Caco-2 (cell line): Measurements from ENCODE around the gene CDC14B. TPM values are rescaled to one million over a fixed set of nuclear protein-coding genes. Genes with fewer than 3 reads are reported as not detected.
A peak's percentile ranks its signal among the peaks of the same experiment; 100 is the strongest.

Experiments
- BruUV-seq: library from RNA; stranded (reverse); fragments of 400-500 nt; replicated peaks from 2 replicates; lab custom pipeline; 2021; lab: Mats Ljungman, UMichigan
- CTCF ChIA-PET: fragments of 300-600 bp; sonication (Branson Sonifier 250); formaldehyde crosslinking; loops from one replicate; lab custom pipeline; 2022; ENCODE audit warnings: antibody characterized with exemption; lab: Charles Lee
- POLR2A ChIA-PET: fragments of 300-600 bp; sonication (Branson Sonifier 250); formaldehyde crosslinking; loops from one replicate; lab custom pipeline; 2022; ENCODE audit warnings: antibody characterized with exemption; lab: Charles Lee
- DNase-seq, 2 experiments: peaks; one replicate each; pipeline versions ENCODE4 v3.0.0 to v3.0.0-alpha.2; 2020 to 2022
- H3K27me3 ChIP-seq: replicated peaks from 2 replicates; pipeline ENCODE4 v1.6.0; 2011; ENCODE audit warnings: low read length; ENCODE audit not compliant: control insufficient read depth, insufficient read depth
- H3K36me3 ChIP-seq: 2 replicates; pipeline ENCODE4 v1.5.1; 2011; ENCODE audit warnings: low read length; ENCODE audit not compliant: control insufficient read depth, insufficient read depth
- H3K4me1 ChIP-seq: fragments of 250-450 bp; sonication (Bioruptor Pico); 2 replicates; pipeline ENCODE4 v1.5.1; 2020; ENCODE audit warnings: mild to moderate bottlenecking
- H3K4me3 ChIP-seq: 2 replicates; pipeline ENCODE4 v1.5.1; 2011; ENCODE audit warnings: low read depth, mild to moderate bottlenecking, control low read depth, low read length
- H3K9me3 ChIP-seq: fragments of 250-450 bp; sonication (Bioruptor Pico); 2 replicates; pipeline ENCODE4 v1.5.1; 2020; ENCODE audit warnings: mild to moderate bottlenecking, moderate library complexity
- H3K27ac Mint-ChIP-seq: one replicate; pipeline ENCODE4 v1.8.0; 2022; ENCODE audit warnings: mixed read lengths; ENCODE audit not compliant: unreplicated experiment
- H3K27me3 Mint-ChIP-seq: one replicate; pipeline ENCODE4 v1.8.0; 2022; ENCODE audit warnings: mixed read lengths; ENCODE audit not compliant: insufficient read depth, unreplicated experiment
- H3K36me3 Mint-ChIP-seq: one replicate; pipeline ENCODE4 v1.8.0; 2022; ENCODE audit warnings: mild to moderate bottlenecking, mixed read lengths; ENCODE audit not compliant: insufficient read depth, unreplicated experiment
- H3K4me1 Mint-ChIP-seq: one replicate; pipeline ENCODE4 v1.8.0; 2022; ENCODE audit warnings: low read depth, mixed read lengths; ENCODE audit not compliant: unreplicated experiment
- H3K4me3 Mint-ChIP-seq: one replicate; pipeline ENCODE4 v1.8.0; 2022; ENCODE audit warnings: mild to moderate bottlenecking, moderate library complexity, mixed read lengths; ENCODE audit not compliant: unreplicated experiment
- H3K9me3 Mint-ChIP-seq: one replicate; pipeline ENCODE4 v1.8.0; 2022; ENCODE audit warnings: mixed read lengths; ENCODE audit not compliant: unreplicated experiment
- CTCF ChIP-seq, 2 experiments: fragments of 200-600 bp in 1 of 2; IDR thresholded peaks; 1 replicate in 1 of 2; 2 replicates in 1 of 2; pipeline versions ENCODE4 v1.5.1 to v1.8.0; 2011 to 2022; ENCODE audit warnings: antibody characterized with exemption in 1 of 2, control low read depth in 1 of 2, inconsistent platforms in 1 of 2, low read depth in 1 of 2, low read length in 1 of 2, mild to moderate bottlenecking in 1 of 2, moderate library complexity in 1 of 2; ENCODE audit not compliant: insufficient read depth in 1 of 2, severe bottlenecking in 1 of 2, unreplicated experiment in 1 of 2
- intact Hi-C: fragments of 100-400 bp; cut with micrococcal nuclease; formaldehyde crosslinking; loops from one replicate; pipeline ENCODE4 v1.10.0; 2022; ENCODE audit not compliant: unreplicated experiment
- total RNA-seq: library from RNA; stranded (reverse); gene quantifications from 2 replicates; pipeline ENCODE4 v1.2.3, GENCODE V29; 2022

CDC14B gene
- total RNA-seq, 1 experiment from 2014 or later: 81.4 TPM

DNA sequence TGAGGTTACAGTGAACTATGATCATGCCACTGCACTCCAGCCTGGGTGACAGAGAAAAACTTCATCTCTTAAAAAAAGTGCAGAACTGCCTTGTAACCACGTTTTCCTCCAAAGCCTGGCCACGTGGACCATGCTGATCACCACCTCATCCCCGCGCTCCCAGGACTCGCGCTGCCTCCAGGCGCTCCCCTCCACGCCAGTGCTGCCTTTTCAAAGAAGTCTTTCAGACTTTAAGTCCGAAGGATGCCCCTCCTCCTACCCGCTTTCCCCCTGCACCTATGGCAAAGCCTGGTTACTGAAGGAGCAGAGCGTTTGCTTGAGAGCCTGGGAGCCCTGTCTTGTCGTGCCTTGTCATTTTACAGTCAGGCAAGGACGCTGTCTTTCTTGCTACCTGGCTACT is 125.9 kb downstream of the CDC14B start:
- Histone ChIP-seq H3K4me3 (no peak overlapping the region), H3K9me3 (no peaks in the 10 kb centered on the region), H3K4me1 (peaks cover 18% of the 10 kb centered on the region), H3K36me3 (peaks cover 2% of the 10 kb centered on the region), H3K27me3 (no peaks in the 10 kb centered on the region)
- intact Hi-C loops: no loop called here
- DNase-seq: no peak
- Mint-ChIP-seq H3K36me3 (peaks cover 56% of the 10 kb centered on the region), H3K4me1 (peaks cover 16% of the 10 kb centered on the region), H3K27ac (peak overlapping the region; percentile 24), H3K27me3 (no peaks in the 10 kb centered on the region), H3K4me3 (no peak overlapping the region), H3K9me3 (no peaks in the 10 kb centered on the region)
- ChIA-PET CTCF (no interaction called here), POLR2A (no interaction called here)
- BruUV-seq: no TSS peak
- no peak for TF ChIP-seq CTCF (IDR thresholded peaks at IDR 0.05; ENCODE audit: insufficient read depth in 1 of 2, low read depth in 1 of 2, low read length in 1 of 2, severe bottlenecking in 1 of 2, unreplicated experiment in 1 of 2)

GRCh38 chr9:96492993-96493531 is 126.6 kb downstream of the CDC14B start:
- CTCF ChIA-PET: no interaction called here
- peaks cover 4% of the 10 kb centered on the region for H3K36me3 ChIP-seq
- Mint-ChIP-seq H3K36me3 (peaks cover 58% of the 10 kb centered on the region), H3K9me3 (no peaks in the 10 kb centered on the region), H3K4me1 (peaks cover 16% of the 10 kb centered on the region), H3K27ac (no peak overlapping the region), H3K4me3 (no peak overlapping the region), H3K27me3 (no peaks in the 10 kb centered on the region)
- BruUV-seq: no TSS peak
- peaks cover 18% of the 10 kb centered on the region for H3K4me1 ChIP-seq
- no peak overlapping the region for H3K4me3 ChIP-seq
- H3K9me3 ChIP-seq: no peaks in the 10 kb centered on the region
- H3K27me3 ChIP-seq: no peaks in the 10 kb centered on the region
- intact Hi-C loops: no loop called here
- TF ChIP-seq CTCF (IDR thresholded peaks at IDR 0.05; ENCODE audit: insufficient read depth in 1 of 2, low read depth in 1 of 2, low read length in 1 of 2, severe bottlenecking in 1 of 2, unreplicated experiment in 1 of 2): no peak
- no peak for DNase-seq
- POLR2A ChIA-PET: no interaction called here

- peaks cover 62% of the 10 kb centered on the region for H3K36me3 Mint-ChIP-seq
- CTCF ChIA-PET: no interaction called here
- no peaks in the 10 kb centered on the region for H3K27me3 Mint-ChIP-seq
- H3K4me1 Mint-ChIP-seq: peaks cover 16% of the 10 kb centered on the region
- no peaks in the 10 kb centered on the region for H3K27me3 ChIP-seq
- no peak overlapping the region for H3K4me3 ChIP-seq
- TF ChIP-seq CTCF (IDR thresholded peaks at IDR 0.05; ENCODE audit: insufficient read depth in 1 of 2, low read depth in 1 of 2, low read length in 1 of 2, severe bottlenecking in 1 of 2, unreplicated experiment in 1 of 2): no peak
- DNase-seq: no peak
- H3K9me3 Mint-ChIP-seq: no peaks in the 10 kb centered on the region
- H3K4me1 ChIP-seq: peaks cover 18% of the 10 kb centered on the region
- POLR2A ChIA-PET: no interaction called here
- intact Hi-C loops: no loop called here
- peaks cover 4% of the 10 kb centered on the region for H3K36me3 ChIP-seq
- no peaks in the 10 kb centered on the region for H3K9me3 ChIP-seq
- peak overlapping the region; percentile 90 for H3K27ac Mint-ChIP-seq
- H3K4me3 Mint-ChIP-seq: peak overlapping the region; percentile 43
- BruUV-seq: no TSS peak
These were observed 127.6 kb downstream of the CDC14B start for GRCh38 chr9:96491880-96492525.
